ENCODE data around the gene TUBD1.

DNA sequence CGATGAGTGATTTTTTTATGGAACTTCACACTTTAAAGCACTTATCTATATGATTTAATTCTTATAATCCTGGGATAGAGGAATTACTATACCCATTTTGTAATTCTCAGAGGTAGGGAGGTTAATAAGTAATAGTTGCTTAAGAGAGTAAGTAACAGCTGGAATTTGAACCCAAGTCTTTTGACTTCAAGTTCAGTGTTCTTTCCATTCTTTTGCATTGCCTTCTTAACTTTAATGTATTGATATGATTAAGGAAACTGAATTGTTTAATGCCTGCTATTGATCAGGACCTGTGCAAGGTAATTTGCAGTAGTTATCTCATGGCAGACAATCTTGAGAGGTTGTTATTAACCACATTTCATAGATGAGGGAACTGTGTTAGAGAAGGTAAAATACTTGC lies 78.5 kb downstream of the TUBD1 start:
- TF ChIP-seq, protein P1, sequence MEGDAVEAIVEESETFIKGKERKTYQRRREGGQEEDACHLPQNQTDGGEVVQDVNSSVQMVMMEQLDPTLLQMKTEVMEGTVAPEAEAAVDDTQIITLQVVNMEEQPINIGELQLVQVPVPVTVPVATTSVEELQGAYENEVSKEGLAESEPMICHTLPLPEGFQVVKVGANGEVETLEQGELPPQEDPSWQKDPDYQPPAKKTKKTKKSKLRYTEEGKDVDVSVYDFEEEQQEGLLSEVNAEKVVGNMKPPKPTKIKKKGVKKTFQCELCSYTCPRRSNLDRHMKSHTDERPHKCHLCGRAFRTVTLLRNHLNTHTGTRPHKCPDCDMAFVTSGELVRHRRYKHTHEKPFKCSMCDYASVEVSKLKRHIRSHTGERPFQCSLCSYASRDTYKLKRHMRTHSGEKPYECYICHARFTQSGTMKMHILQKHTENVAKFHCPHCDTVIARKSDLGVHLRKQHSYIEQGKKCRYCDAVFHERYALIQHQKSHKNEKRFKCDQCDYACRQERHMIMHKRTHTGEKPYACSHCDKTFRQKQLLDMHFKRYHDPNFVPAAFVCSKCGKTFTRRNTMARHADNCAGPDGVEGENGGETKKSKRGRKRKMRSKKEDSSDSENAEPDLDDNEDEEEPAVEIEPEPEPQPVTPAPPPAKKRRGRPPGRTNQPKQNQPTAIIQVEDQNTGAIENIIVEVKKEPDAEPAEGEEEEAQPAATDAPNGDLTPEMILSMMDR (IDR thresholded peaks at IDR 0.05) = no peak
- TF ChIP-seq EZH2 (IDR thresholded peaks at IDR 0.05; ENCODE audit: borderline replicate concordance, insufficient read depth, low read depth, low read length, poor library complexity, severe bottlenecking) = no peak
